ENCODE measurements around the gene SLC17A9.
"Not testable (repeated sequence)": the region's sequence is repeated elsewhere in the genome, so short reads cannot be mapped to it uniquely, and the experiment has no call there.

The SLC17A9 gene

GRCh38 chr20:62920039-62920645 is 32.4 kb upstream of the SLC17A9 start:
- DNase-seq = no peak

DNA sequence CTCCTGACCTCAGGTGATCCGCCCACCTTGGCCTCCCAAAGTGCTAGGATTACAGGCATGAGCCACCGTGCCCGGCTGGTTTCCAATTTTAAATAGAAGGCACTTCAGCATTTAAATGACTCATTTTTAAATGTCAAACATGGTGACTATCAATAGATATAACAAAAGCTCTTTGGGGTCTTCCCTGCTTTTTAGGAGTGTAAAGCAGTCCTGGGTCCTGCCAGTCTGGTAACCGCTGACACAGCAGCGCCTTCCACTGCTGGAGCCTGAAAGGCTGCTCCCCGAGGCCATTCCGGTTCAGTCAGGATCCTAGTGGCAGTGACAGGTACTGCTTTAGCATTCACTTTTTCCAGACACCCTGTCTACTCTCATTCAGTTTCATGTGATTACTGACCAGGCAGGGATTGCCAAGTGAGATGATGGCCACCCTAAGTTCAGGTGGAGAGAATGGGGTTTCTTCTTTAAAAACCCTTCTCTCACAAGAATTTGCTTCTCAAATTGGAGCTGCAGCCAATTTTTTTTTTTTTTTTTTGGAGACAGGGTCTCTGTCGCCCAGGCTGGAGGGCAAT is 31.3 kb upstream of the SLC17A9 start:
- DNase-seq = peak; percentile 76

- DNase-seq = peak; percentile 52
Observed at GRCh38 chr20:62922451-62922921, 30.0 kb upstream of the SLC17A9 start.

- not testable (repeated sequence) for DNase-seq
Observed at GRCh38 chr20:62923059-62923668, 29.3 kb upstream of the SLC17A9 start.

- DNase-seq = no peak
Observed at GRCh38 chr20:62923669-62924441, 28.7 kb upstream of the SLC17A9 start.

DNA sequence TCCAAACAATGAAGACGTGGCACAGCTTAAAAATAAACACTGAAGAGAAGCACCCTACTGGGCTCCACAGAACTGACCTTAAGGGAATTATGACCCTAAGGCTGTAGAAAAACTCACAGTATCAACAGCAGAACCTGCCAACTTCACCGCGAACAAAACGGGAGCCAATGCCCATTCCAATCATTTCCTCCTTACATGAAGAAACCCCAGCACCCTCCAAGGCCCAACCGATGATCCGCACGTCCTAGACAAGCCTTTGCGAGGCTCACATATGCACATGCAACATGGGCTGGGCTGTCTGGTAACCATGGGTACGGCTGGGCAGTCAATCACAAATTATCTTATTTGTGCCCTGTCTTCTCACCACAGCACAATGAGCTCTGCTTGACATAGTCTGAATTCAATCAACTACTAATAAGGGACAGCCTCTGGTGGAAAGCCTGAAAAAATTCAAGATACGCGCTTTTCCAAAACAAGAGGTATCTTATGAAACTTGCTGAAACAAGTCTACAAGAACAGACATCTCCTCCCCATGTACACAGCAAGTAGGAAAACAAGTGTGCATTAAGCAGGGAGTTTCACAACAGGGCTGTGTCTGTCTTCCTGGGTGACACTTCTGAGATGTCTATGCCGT is 27.9 kb upstream of the SLC17A9 start:
- DNase-seq = peak; percentile 28

DNA sequence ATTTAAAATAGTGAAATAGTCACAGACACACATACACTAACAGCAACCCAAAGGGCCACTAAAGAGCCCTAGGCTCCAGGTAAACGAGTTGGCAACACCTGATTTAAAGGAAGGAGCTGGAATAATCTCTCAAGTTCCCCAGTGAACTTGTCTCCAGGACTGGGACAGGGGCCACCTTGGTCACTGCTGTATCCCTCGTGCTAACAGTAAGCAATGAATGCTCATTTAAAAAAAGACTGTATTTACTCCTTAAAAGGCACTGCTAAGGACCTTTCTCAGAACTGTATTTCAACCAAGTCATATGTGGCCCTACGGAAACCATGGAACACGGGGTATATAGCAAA is 27.5 kb upstream of the SLC17A9 start:
- DNase-seq = no peak

- DNase-seq = peak; percentile 61
Observed at GRCh38 chr20:62925420-62926228, 26.9 kb upstream of the SLC17A9 start.

DNA sequence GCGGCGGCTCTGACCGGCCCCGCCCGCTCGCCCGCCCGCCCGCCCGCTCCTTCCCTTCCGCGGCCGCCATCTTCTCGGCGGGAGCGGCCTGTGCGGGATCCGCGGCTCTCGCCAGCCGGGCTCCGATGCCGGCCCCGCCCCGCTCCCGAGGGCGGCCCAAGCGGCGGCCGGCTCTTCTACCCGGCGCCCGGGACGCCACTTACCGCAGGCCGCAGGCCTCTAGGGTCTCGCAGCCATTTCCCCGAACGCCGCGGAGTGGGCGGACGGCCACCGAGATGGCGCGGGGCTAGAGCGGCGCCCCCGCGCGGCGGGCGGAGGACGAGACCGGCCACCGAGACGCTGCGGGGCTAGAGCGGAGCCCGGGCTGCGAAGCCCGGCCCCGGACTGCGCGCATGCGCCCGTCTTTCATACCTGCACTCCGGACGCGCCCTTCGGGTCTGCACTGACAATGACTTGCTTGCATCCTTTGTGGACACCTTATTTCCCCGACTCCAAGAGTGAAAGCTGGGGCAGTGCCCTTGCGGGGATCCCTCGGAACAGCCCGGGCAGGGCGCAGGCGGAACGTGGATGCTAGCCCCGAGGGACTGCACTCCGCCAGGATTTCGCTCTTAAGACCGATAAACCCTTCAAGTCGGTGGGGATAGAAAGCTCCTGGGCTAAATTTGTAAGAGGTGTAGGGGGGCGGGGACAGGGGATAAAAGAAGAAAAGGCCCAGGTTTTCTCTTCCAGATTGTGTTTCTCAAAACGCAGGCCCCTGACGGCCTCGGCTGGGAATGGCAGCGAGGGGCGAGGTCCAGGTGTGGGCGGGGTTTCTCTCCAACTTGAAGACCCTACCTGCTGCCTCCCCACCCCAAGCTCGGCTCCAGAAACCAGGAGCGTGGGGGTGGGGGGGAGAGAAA is 26.0 kb upstream of the SLC17A9 start, which contains the start of gene DIDO1:
TSS of gene DIDO1 (minus strand) at position 277 of the 899 bp plus-strand sequence.
- DNase-seq = peak; percentile 93

- no peak for DNase-seq
Observed at GRCh38 chr20:62927128-62927705, 25.3 kb upstream of the SLC17A9 start.

DNA sequence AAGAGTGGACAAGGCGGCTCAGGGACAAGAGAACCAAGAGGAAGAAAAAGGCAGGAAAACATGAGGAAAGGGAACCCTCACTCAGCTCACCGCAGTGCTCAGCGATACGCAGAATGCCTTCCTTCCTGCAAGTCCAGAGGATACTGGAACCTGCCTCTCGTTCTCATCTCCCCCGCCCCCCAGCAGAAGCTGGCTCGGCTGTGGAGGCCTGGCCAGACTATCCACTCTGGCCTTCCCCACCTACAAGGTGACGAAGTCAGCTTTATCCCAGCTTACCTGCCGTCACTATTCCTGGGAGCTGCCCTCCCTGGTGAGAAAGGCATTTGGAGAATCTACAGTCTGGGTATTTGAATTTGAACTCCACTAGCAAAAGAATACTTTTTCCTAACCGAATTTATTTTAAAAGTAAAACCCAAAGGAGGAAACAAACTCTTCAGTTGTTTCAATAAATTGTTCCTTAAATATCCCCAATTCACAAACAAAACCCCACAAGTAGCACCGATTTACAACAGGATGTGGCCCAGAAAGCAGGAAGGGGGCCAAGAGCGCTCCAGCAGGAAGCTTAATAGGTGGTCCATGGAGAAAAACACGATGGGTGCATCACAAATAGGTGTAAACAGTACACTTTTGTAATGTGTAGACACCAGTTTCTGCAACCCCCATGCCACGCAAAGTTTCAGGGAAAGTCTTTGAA is 24.1 kb upstream of the SLC17A9 start:
- no peak for DNase-seq

DNA sequence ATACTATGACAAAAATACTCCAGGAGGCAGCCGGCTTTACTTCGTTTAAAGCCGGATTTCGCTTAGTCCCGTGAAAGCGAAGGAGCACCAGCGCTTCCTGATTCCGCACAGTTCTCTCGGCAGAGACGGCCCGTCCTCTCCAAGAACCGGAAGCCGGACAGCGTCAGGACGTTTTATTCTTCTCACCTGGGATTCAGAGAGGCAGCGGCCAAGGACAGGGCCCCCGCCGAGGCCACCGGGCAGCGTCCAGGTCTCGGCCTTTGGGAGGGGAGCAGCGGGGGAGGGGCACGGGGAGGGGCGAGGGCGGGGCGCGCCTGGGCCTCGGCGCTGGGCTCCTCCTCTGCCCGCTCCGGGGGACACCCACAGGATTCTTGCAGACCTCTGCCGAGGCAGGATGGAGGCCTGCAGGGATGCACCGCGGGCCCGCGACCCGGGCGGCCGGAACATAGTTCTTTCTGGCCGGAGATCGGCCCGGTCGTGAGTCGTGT is 23.4 kb upstream of the SLC17A9 start:
- peak; percentile 72 for DNase-seq

- no peak for DNase-seq
Observed at GRCh38 chr20:62931464-62931863, 21.0 kb upstream of the SLC17A9 start.

DNA sequence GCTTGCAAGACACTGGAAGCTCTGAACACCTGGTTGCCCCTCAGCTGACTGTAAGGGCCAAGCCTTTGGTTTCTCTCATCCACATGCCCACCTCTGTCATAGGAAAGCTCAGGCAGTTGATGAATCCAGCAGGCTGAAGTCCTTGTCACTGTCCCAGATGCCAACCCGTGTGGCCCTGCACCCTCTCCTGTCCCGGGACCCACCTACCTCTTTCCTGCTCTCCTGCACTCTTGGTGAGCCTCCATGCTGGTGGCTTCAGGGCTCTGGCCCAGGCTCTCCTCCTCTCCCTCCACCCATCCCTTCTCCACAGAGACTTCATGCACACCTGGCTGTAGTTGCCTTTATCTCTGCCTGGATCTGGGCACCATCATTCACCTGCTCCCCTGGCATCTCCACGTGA is 18.5 kb upstream of the SLC17A9 start:
- DNase-seq = no peak

GRCh38 chr20:62935204-62935967 is 17.1 kb upstream of the SLC17A9 start:
- DNase-seq = no peak

DNA sequence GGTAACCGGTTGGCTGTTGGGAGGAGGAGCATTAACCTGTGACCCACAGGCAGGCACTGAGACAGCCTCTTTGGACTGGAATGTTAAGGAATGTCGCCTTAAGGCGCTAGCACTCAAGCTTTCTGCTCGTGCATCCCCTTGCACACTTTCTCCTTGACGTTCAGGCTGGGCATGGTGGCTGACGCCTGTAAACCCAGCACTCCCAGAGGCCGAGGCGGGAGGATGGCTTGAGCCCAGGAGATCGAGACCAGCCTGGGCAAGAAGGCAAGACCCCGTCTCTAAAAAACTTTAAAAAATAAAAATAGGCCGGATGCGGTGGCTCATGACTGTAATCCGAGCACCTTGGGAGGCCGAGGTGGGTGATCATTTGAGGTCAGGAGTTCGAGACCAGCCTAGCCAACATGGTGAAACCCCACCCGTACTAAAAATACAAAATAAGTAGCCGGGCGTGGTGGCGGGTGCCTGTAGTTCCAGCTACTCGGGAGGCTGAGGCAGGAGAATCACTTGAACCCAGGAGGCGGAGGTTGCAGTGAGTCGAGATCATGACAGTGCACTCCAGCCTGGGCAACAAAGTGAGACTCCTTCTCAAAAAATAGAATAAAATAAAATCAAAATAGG is 16.4 kb upstream of the SLC17A9 start:
- no peak for DNase-seq

DNA sequence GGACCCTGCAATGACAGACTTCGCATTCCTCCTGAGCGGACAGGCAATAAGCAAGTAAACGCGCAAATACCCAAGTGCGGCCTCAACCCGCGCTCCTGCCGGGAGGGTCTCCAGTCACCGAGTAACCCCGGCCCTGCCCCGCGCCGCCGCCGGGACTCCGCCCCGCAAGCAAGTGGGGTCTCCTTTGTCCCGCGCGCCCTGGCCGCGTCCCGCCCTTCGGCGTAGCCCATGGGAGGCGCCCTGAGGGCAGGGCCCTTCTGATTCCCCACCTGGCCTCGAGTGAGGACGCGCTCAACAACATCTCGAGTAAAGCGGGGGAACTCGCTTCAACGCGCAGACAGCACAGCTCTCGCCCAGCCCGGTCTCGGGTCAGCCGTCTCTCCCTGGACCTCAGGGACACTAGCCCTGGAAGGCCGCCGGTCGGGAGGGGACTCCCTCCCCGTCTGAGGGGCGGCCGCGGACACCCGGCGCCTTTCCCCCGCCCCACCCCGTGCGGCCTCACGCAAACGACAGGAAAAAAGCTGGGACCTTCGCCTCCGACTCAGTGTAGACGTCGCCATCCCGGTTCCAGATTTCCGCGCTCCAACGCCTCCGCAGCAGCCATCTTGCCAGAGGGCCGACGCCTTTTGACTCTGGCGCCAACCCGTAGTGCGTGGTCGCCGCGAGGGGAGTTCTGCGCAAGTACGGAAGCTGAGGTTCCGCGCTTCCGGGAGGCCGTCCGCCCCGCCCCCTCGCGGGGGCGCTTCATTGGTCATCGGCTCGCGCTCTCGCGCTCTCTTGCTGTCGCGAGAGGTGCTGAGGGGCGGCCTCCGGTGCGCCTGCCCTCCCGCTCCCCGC is 15.0 kb upstream of the SLC17A9 start:
- peak; percentile 97 for DNase-seq

All from stimulated activated CD4-positive, alpha-beta T cell treated with anti-CD3 and anti-CD28 coated beads, Interleukin-15, amount 100 ng/mL, for 24 hours (primary cell).